ENCODE data around the gene TMEM132E. TPM values are rescaled to one million over a fixed set of nuclear protein-coding genes. Genes with fewer than 3 reads are reported as not detected.

Gene TMEM132E
- total RNA-seq, 3 donors from 2014 or later (not counting 1 experiment from before 2014, with no cell fraction given): 0.05 to 0.08 TPM; not detected in 1

DNA sequence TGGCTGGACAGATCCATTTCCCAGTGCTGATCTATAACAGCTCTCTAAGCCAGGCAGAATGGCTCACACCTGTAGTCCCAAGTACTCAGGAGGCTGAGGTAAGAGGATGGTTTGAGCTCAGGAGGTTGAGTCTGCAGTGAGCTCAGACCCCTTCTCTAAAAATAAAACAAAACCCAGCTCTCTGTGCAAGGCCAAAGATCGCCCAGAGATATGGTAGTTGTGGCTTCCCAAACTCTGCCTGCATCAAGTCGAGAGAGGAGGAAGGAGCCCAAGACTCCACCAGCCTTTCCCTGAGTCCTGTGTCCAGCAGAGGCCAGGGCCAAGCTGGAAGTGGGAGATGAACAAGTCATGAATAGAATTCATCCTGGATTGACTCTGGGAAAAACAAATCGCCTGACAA is 88.8 kb downstream of the TMEM132E start:
- Mint-ChIP-seq H3K9me3 (no peaks in the 10 kb centered on the region), H3K27me3 (ENCODE audit: low read depth in 2 of 2) (peaks cover 16 to 21% of the 10 kb centered on the region in 2 donors), H3K4me1 (peaks cover 0 to 6% of the 10 kb centered on the region in 2 donors), H3K4me3 (no peak overlapping the region), H3K27ac (no peak overlapping the region), H3K36me3 (no peaks in the 10 kb centered on the region)
- no peaks in the 10 kb centered on the region for H3K36me3 ChIP-seq (ENCODE audit: control insufficient read depth, insufficient read depth, low read length)
- intact Hi-C loops (cut with micrococcal nuclease): no loop called here
- no peak overlapping the region for H3K4me3 ChIP-seq (ENCODE audit: low read length)
- H3K9me3 ChIP-seq (ENCODE audit: control insufficient read depth, insufficient read depth, low read length): no peaks in the 10 kb centered on the region
- H3K27ac ChIP-seq (ENCODE audit: low read length): no peak overlapping the region
- H3K27me3 ChIP-seq (ENCODE audit: control insufficient read depth, insufficient read depth, low read length): peaks cover 2% of the 10 kb centered on the region
- H3K4me1 ChIP-seq (ENCODE audit: control insufficient read depth, insufficient read depth, low read length): no peaks in the 10 kb centered on the region
- TF ChIP-seq, protein P1, sequence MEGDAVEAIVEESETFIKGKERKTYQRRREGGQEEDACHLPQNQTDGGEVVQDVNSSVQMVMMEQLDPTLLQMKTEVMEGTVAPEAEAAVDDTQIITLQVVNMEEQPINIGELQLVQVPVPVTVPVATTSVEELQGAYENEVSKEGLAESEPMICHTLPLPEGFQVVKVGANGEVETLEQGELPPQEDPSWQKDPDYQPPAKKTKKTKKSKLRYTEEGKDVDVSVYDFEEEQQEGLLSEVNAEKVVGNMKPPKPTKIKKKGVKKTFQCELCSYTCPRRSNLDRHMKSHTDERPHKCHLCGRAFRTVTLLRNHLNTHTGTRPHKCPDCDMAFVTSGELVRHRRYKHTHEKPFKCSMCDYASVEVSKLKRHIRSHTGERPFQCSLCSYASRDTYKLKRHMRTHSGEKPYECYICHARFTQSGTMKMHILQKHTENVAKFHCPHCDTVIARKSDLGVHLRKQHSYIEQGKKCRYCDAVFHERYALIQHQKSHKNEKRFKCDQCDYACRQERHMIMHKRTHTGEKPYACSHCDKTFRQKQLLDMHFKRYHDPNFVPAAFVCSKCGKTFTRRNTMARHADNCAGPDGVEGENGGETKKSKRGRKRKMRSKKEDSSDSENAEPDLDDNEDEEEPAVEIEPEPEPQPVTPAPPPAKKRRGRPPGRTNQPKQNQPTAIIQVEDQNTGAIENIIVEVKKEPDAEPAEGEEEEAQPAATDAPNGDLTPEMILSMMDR (IDR thresholded peaks at IDR 0.05): no peak
- DNase-seq (no peak), ATAC-seq (no peak)
- WGBS (ENCODE audit: insufficient coverage): 49% methylated on average over 3 of the region's 3 CpGs

DNA sequence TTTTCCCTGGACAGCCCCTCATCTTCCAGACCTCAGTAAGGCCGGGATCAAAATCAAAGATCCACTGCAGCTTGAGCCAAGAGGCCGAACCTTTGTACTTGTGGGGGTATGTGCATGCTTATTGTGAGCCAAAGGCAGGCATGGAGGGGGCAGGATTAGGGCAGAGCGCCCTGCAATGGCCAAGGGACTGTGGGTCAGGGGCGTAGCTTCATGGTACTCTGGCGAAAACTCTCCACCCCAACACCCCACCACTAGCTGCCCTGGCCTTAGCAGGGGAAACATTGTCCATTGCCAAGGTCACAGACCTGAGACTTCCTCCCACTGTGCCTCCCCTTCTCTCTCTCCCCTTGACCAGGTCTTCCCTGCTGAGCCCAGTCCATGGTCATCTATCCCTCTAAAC is 90.1 kb downstream of the TMEM132E start:
- Mint-ChIP-seq H3K4me1 (peaks cover 0 to 6% of the 10 kb centered on the region in 2 donors), H3K27ac (no peak overlapping the region), H3K9me3 (no peaks in the 10 kb centered on the region), H3K4me3 (no peak overlapping the region), H3K36me3 (no peaks in the 10 kb centered on the region), H3K27me3 (ENCODE audit: low read depth in 2 of 2) (peaks cover 16 to 21% of the 10 kb centered on the region in 2 donors)
- H3K36me3 ChIP-seq (ENCODE audit: control insufficient read depth, insufficient read depth, low read length): no peaks in the 10 kb centered on the region
- no peaks in the 10 kb centered on the region for H3K4me1 ChIP-seq (ENCODE audit: control insufficient read depth, insufficient read depth, low read length)
- no peak overlapping the region for H3K27ac ChIP-seq (ENCODE audit: low read length)
- no peak for DNase-seq
- no peak overlapping the region for H3K4me3 ChIP-seq (ENCODE audit: low read length)
- 58% methylated on average over 5 of the region's 5 CpGs for WGBS (ENCODE audit: insufficient coverage)
- TF ChIP-seq, protein P1 (IDR thresholded peaks at IDR 0.05): no peak
- no peaks in the 10 kb centered on the region for H3K9me3 ChIP-seq (ENCODE audit: control insufficient read depth, insufficient read depth, low read length)
- H3K27me3 ChIP-seq (ENCODE audit: control insufficient read depth, insufficient read depth, low read length): peaks cover 2% of the 10 kb centered on the region
- no peak for ATAC-seq
- intact Hi-C loops (cut with micrococcal nuclease): no loop called here

DNA sequence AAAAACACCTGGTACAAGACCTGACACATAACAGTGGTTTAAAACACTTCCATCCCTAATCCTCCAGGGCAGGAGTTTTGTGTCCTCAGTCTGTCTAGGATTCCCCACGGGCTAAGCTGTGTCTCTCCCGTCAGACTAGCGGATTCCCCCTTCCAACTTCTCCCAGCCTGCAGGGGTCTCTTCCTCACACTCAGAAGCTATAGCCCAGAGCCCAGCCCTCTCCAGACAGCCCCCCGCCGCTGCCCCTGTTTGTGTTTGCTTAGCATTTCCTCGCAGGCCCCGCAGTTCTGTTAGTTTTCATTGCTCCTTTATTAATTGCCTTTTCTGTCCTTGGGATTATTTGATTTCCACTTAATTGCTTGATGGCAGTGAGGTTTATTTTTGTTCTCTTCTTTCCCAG is 91.2 kb downstream of the TMEM132E start:
- Histone ChIP-seq H3K36me3 (ENCODE audit: control insufficient read depth, insufficient read depth, low read length) (no peaks in the 10 kb centered on the region), H3K4me1 (ENCODE audit: control insufficient read depth, insufficient read depth, low read length) (no peaks in the 10 kb centered on the region), H3K27ac (ENCODE audit: low read length) (no peak overlapping the region), H3K27me3 (ENCODE audit: control insufficient read depth, insufficient read depth, low read length) (peaks cover 2% of the 10 kb centered on the region), H3K9me3 (ENCODE audit: control insufficient read depth, insufficient read depth, low read length) (no peaks in the 10 kb centered on the region), H3K4me3 (ENCODE audit: low read length) (no peak overlapping the region)
- no peaks in the 10 kb centered on the region for H3K36me3 Mint-ChIP-seq
- peaks cover 14 to 15% of the 10 kb centered on the region in 2 donors for H3K27me3 Mint-ChIP-seq (ENCODE audit: low read depth in 2 of 2)
- ATAC-seq (no peak), DNase-seq (no peak)
- peaks cover 0 to 3% of the 10 kb centered on the region in 2 donors for H3K4me1 Mint-ChIP-seq
- no peaks in the 10 kb centered on the region for H3K9me3 Mint-ChIP-seq
- TF ChIP-seq, protein P1 (IDR thresholded peaks at IDR 0.05): no peak
- no peak overlapping the region for H3K27ac Mint-ChIP-seq
- no peak overlapping the region for H3K4me3 Mint-ChIP-seq
- intact Hi-C loops (cut with micrococcal nuclease): no loop called here
- WGBS (ENCODE audit: insufficient coverage): 76% methylated on average over 7 of the region's 7 CpGs

DNA sequence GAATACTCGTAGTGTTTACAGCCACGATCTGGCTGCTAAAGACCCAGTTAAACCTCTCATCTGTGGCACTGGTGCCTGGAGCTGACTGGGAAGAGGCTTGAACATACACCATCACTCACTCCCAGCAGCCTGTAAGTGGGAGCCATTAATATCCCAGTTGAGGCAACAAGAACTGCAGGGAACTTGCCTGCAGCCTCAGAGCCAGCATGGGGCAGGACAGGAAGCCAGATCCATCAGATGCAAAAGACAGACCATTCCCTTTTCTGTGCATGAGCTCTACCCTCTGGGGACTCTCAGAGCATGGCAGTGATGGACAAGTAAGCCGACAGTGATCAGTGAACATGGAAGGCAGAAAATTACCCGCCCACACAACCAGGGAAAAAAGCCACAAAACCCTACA is 91.8 kb downstream of the TMEM132E start:
- Mint-ChIP-seq H3K9me3 (no peaks in the 10 kb centered on the region), H3K27me3 (ENCODE audit: low read depth in 2 of 2) (peaks cover 13% of the 10 kb centered on the region in 2 donors), H3K4me1 (no peaks in the 10 kb centered on the region), H3K27ac (no peak overlapping the region), H3K36me3 (no peaks in the 10 kb centered on the region), H3K4me3 (no peak overlapping the region)
- ATAC-seq: no peak
- H3K4me3 ChIP-seq (ENCODE audit: low read length): no peak overlapping the region
- H3K27ac ChIP-seq (ENCODE audit: low read length): no peak overlapping the region
- no peaks in the 10 kb centered on the region for H3K4me1 ChIP-seq (ENCODE audit: control insufficient read depth, insufficient read depth, low read length)
- no peaks in the 10 kb centered on the region for H3K36me3 ChIP-seq (ENCODE audit: control insufficient read depth, insufficient read depth, low read length)
- intact Hi-C loops (cut with micrococcal nuclease): no loop called here
- H3K27me3 ChIP-seq (ENCODE audit: control insufficient read depth, insufficient read depth, low read length): peaks cover 2% of the 10 kb centered on the region
- 65% methylated on average over 4 of the region's 4 CpGs for WGBS (ENCODE audit: insufficient coverage)
- no peak for DNase-seq
- H3K9me3 ChIP-seq (ENCODE audit: control insufficient read depth, insufficient read depth, low read length): no peaks in the 10 kb centered on the region
- TF ChIP-seq, protein P1 (IDR thresholded peaks at IDR 0.05): no peak
